OCI-LY7 (cell line): ENCODE measurements around the gene TNFAIP8L2. TPM values are rescaled to one million over a fixed set of nuclear protein-coding genes. Genes with fewer than 3 reads are reported as not detected.

Source experiments
- BruUV-seq: library from RNA; stranded (reverse); fragments of 400-500 nt; replicated peaks from 2 replicates; lab custom pipeline; 2021; lab: Mats Ljungman, UMichigan
- CTCF ChIA-PET: fragments of 300-600 bp; sonication (Branson Sonifier 250); formaldehyde crosslinking; loops from one replicate; lab custom pipeline; 2022; ENCODE audit warnings: antibody characterized with exemption; ENCODE audit not compliant: unreplicated experiment; lab: Charles Lee
- POLR2A ChIA-PET: fragments of 300-600 bp; sonication (Branson Sonifier 250); formaldehyde crosslinking; loops from one replicate; lab custom pipeline; 2022; ENCODE audit warnings: antibody characterized with exemption; lab: Charles Lee
- DNase-seq: peaks from one replicate; pipeline ENCODE4 v3.0.0-alpha.2; 2015; ENCODE audit warnings: low spot score
- H2AFZ ChIP-seq: fragments of 200-600 bp; sonication (generic), shearing (Covaris generic); 2 replicates; pipeline ENCODE4 v1.6.1; 2014; ENCODE audit warnings: mild to moderate bottlenecking, antibody characterized with exemption, low read length, moderate library complexity
- H3K27ac ChIP-seq: fragments of 200-600 bp; sonication (generic); 2 replicates; pipeline ENCODE4 v1.5.1; 2014; ENCODE audit warnings: mixed run types, low read depth, mild to moderate bottlenecking, moderate library complexity, low read length, inconsistent platforms; ENCODE audit not compliant: poor library complexity, severe bottlenecking
- H3K36me3 ChIP-seq: fragments of 200-600 bp; sonication (generic); 2 replicates; pipeline ENCODE4 v1.6.1; 2014; ENCODE audit warnings: mild to moderate bottlenecking, antibody characterized with exemption, low read length, moderate library complexity, mixed read lengths; ENCODE audit not compliant: insufficient read depth
- H3K4me1 ChIP-seq: fragments of 200-600 bp; sonication (generic); 2 replicates; pipeline ENCODE4 v1.5.1; 2014; ENCODE audit warnings: mild to moderate bottlenecking, low read length; ENCODE audit not compliant: insufficient read depth, poor library complexity, severe bottlenecking
- H3K4me2 ChIP-seq: fragments of 200-600 bp; sonication (generic); 2 replicates; pipeline ENCODE4 v1.6.1; 2014; ENCODE audit warnings: mild to moderate bottlenecking, low read length
- H3K4me3 ChIP-seq: fragments of 200-600 bp; sonication (generic); 2 replicates; pipeline ENCODE4 v1.5.1; 2014; ENCODE audit warnings: mild to moderate bottlenecking, low read depth, low read length; ENCODE audit not compliant: poor library complexity, severe bottlenecking
- H3K79me2 ChIP-seq: fragments of 200-600 bp; sonication (generic); 2 replicates; pipeline ENCODE4 v1.6.1; 2016; ENCODE audit warnings: low read depth, mild to moderate bottlenecking, low read length, moderate library complexity, mixed read lengths; ENCODE audit not compliant: insufficient read depth
- H3K9me2 ChIP-seq: fragments of 200-600 bp; sonication (generic); 2 replicates; pipeline ENCODE4 v1.6.1; 2016; ENCODE audit warnings: mild to moderate bottlenecking, low read length, mixed read lengths; ENCODE audit not compliant: insufficient read depth
- H3K9me3 ChIP-seq: fragments of 200-600 bp; sonication (generic); 2 replicates; pipeline ENCODE4 v1.6.1; 2014; ENCODE audit warnings: mild to moderate bottlenecking, mixed run types, low read length, mixed read lengths
- H4K20me1 ChIP-seq: fragments of 200-600 bp; sonication (generic); 2 replicates; pipeline ENCODE4 v1.6.1; 2014; ENCODE audit warnings: mild to moderate bottlenecking, antibody characterized with exemption, low read length, moderate library complexity, mixed read lengths; ENCODE audit not compliant: insufficient read depth
- EZH2phosphoT487 ChIP-seq: fragments of 200-600 bp; sonication (generic); IDR thresholded peaks from 2 replicates; pipeline ENCODE4 v1.6.1; 2018; ENCODE audit warnings: low read depth, borderline replicate concordance, mild to moderate bottlenecking, mixed run types, antibody characterized with exemption, low read length, moderate library complexity, mixed read lengths
- intact Hi-C: fragments of 100-400 bp; cut with micrococcal nuclease; formaldehyde crosslinking; loops from one replicate; pipeline ENCODE4 v1.10.0; 2022; ENCODE audit not compliant: unreplicated experiment
- total RNA-seq, 2 experiments: library from RNA; depleted of rRNA in 1 of 2; stranded (reverse); fragments of >200 nt in 1 of 2; shearing (Covaris generic) in 1 of 2; gene quantifications; 2 replicates each; pipeline ENCODE4 v1.2.3, GENCODE V29; 2014 to 2022
- TF ChIP-seq, protein P1 (sequence below): fragments of 200-600 bp; sonication (generic); conservative IDR thresholded peaks from 2 replicates; pipeline ENCODE4 v1.5.1; 2014; ENCODE audit warnings: mild to moderate bottlenecking, antibody characterized with exemption, low read length, moderate library complexity, mixed read lengths

The TNFAIP8L2 gene
- total RNA-seq, 2 experiments from 2014 or later: 9.2 to 12.5 TPM

DNA sequence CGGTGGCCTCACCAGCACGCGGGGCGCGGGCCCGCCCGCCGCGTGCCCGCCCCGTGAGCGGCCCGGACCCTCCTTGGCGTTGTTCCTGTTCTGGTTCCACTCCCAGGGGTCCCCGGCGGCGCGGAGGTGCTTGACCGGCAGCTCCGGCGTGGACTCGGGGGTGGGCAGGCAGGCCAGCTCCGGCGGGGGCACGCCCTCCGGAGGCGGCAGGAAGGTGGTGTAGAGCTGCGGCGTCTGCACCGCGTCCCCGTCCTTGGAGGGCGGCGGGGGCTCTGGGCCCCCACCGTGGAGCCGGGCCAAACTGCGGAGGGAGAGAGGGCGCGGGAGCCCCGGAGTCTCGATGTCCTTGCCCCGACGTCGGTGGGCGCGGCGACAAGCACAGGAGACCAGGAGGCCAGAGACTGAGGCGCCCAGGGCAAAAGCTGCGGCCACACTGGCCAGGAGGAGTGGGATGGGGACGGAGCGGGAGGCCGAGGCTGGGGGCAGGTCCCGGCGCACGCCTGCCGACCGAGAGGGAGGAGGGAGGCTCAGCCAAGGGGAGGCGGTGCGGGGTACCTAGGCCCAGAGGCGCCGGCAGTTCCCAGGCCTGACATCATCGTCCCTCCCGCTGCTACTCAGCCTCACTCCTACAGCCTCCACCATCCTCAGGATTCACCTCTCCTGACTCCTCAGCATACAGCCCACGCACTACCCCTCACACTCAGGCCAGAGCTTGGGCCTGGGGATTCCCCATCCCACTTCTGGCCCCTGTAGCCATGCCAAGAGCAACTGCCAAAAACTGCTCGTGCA lies 23.2 kb upstream of the TNFAIP8L2 start:
- intact Hi-C loops: no loop called here
- no peaks in the 10 kb centered on the region for H3K36me3 ChIP-seq
- no peak for DNase-seq
- H3K4me2 ChIP-seq: no peak overlapping the region
- no peak overlapping the region for H3K4me3 ChIP-seq
- ChIA-PET CTCF (no interaction called here), POLR2A (no interaction called here)
- H3K9me2 ChIP-seq: no peaks in the 10 kb centered on the region
- H3K27ac ChIP-seq: no peak overlapping the region
- no peaks in the 10 kb centered on the region for H3K9me3 ChIP-seq
- no peaks in the 10 kb centered on the region for H3K79me2 ChIP-seq
- no peaks in the 10 kb centered on the region for H3K4me1 ChIP-seq
- no peak overlapping the region for H2AFZ ChIP-seq
- BruUV-seq: no TSS peak
- no peak for TF ChIP-seq EZH2phosphoT487
- TF ChIP-seq, protein P1, sequence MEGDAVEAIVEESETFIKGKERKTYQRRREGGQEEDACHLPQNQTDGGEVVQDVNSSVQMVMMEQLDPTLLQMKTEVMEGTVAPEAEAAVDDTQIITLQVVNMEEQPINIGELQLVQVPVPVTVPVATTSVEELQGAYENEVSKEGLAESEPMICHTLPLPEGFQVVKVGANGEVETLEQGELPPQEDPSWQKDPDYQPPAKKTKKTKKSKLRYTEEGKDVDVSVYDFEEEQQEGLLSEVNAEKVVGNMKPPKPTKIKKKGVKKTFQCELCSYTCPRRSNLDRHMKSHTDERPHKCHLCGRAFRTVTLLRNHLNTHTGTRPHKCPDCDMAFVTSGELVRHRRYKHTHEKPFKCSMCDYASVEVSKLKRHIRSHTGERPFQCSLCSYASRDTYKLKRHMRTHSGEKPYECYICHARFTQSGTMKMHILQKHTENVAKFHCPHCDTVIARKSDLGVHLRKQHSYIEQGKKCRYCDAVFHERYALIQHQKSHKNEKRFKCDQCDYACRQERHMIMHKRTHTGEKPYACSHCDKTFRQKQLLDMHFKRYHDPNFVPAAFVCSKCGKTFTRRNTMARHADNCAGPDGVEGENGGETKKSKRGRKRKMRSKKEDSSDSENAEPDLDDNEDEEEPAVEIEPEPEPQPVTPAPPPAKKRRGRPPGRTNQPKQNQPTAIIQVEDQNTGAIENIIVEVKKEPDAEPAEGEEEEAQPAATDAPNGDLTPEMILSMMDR: no peak
- no peaks in the 10 kb centered on the region for H4K20me1 ChIP-seq

DNA sequence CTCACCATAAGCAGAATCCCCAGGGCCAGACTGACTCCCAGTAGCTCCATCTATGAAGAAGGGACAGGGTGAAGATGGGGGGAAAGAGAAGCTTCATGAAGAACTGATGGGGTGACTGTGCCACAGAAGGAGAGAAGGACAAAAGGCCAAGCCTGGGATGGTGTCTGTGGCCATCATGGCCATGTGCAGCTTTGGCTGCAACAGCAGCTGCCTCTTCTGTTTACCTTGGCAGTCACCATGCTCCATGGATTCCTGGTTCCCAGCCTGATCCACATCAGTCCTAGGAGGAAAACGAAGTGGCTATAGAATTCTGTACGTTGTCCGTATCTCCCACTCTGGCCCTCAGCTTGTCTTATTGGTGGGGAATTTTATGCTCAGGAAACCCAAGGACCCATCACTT lies 22.1 kb upstream of the TNFAIP8L2 start:
- ChIA-PET POLR2A (no interaction called here), CTCF (no interaction called here)
- H4K20me1 ChIP-seq: no peaks in the 10 kb centered on the region
- BruUV-seq: no TSS peak
- H3K27ac ChIP-seq: no peak overlapping the region
- no peaks in the 10 kb centered on the region for H3K4me1 ChIP-seq
- TF ChIP-seq, protein P1: no peak
- TF ChIP-seq EZH2phosphoT487: no peak
- no peaks in the 10 kb centered on the region for H3K9me3 ChIP-seq
- H2AFZ ChIP-seq: no peak overlapping the region
- intact Hi-C loops: no loop called here
- H3K9me2 ChIP-seq: no peaks in the 10 kb centered on the region
- no peaks in the 10 kb centered on the region for H3K36me3 ChIP-seq
- H3K4me3 ChIP-seq: no peak overlapping the region
- H3K4me2 ChIP-seq: no peak overlapping the region
- H3K79me2 ChIP-seq: no peaks in the 10 kb centered on the region
- DNase-seq: no peak

DNA sequence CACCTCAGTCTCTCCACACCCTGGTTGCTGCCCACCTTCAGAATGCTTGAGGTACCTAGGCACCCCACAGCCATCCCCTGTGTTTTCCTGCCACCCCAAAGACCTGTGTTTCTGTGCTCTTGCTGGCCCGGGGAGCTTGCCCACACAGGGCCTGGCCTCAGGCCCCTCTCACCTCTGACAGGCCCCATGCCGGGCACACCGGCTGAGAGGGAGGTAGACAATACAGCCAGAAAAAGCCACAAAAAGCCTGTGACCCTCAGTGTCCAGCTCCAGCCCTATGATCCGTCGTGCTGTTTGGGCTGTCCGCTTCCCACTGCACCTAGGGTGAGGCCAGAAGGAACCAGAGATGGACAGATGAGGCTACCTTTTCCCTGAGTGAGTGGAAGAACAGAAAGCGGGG lies 21.5 kb upstream of the TNFAIP8L2 start:
- ChIA-PET CTCF (no interaction called here), POLR2A (interaction anchor here (0.6 kb wide), 1 partner anchor 36 kb away, joined by 3 read pairs; no protein-coding TSS in a partner anchor)
- H3K36me3 ChIP-seq: no peaks in the 10 kb centered on the region
- no peak overlapping the region for H2AFZ ChIP-seq
- no peaks in the 10 kb centered on the region for H4K20me1 ChIP-seq
- H3K9me3 ChIP-seq: no peaks in the 10 kb centered on the region
- no peaks in the 10 kb centered on the region for H3K9me2 ChIP-seq
- H3K4me3 ChIP-seq: no peak overlapping the region
- no peak overlapping the region for H3K27ac ChIP-seq
- H3K79me2 ChIP-seq: no peaks in the 10 kb centered on the region
- no peak overlapping the region for H3K4me2 ChIP-seq
- no TSS peak for BruUV-seq
- no peak for TF ChIP-seq EZH2phosphoT487
- TF ChIP-seq, protein P1: no peak
- no peaks in the 10 kb centered on the region for H3K4me1 ChIP-seq
- DNase-seq: no peak
- intact Hi-C loops: no loop called here
